ENCODE data around the gene ITPR2. TPM values are rescaled to one million over a fixed set of nuclear protein-coding genes. Genes with fewer than 3 reads are reported as not detected.

ITPR2 gene
- total RNA-seq, 1 donor from 2014 or later: 16.3 TPM

DNA sequence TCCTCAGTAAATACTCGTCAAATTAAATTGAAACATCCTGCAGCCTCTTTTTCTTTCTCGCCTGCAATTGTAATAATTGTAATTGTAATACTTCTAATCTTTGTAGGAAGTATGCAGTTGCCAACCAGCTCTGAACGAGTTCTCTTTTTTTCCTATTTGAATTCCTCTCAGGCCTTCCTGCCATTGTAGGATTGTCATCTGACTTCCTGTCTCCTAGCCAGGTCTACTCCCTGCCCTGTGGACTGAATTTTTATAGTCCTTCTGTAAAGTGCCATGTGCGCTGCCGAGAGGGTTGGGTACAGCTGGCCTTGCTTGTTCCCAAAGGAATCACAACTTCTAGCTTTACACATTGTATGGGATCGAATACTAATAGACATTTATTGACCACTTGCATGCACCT, 454.3 kb downstream of the ITPR2 start:
- TF ChIP-seq, protein P1, sequence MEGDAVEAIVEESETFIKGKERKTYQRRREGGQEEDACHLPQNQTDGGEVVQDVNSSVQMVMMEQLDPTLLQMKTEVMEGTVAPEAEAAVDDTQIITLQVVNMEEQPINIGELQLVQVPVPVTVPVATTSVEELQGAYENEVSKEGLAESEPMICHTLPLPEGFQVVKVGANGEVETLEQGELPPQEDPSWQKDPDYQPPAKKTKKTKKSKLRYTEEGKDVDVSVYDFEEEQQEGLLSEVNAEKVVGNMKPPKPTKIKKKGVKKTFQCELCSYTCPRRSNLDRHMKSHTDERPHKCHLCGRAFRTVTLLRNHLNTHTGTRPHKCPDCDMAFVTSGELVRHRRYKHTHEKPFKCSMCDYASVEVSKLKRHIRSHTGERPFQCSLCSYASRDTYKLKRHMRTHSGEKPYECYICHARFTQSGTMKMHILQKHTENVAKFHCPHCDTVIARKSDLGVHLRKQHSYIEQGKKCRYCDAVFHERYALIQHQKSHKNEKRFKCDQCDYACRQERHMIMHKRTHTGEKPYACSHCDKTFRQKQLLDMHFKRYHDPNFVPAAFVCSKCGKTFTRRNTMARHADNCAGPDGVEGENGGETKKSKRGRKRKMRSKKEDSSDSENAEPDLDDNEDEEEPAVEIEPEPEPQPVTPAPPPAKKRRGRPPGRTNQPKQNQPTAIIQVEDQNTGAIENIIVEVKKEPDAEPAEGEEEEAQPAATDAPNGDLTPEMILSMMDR (IDR thresholded peaks at IDR 0.05; ENCODE audit: insufficient read depth, low read length, poor library complexity, severe bottlenecking): no peak
- DNase-seq (ENCODE audit: low read depth): no peak
- Histone ChIP-seq H3K27me3 (ENCODE audit: control insufficient read depth, insufficient read depth, low read length) (no peaks in the 10 kb centered on the region), H3K36me3 (ENCODE audit: control insufficient read depth, insufficient read depth, low read length) (no peaks in the 10 kb centered on the region), H3K4me3 (ENCODE audit: low read depth, low read length) (no peak overlapping the region)

DNA sequence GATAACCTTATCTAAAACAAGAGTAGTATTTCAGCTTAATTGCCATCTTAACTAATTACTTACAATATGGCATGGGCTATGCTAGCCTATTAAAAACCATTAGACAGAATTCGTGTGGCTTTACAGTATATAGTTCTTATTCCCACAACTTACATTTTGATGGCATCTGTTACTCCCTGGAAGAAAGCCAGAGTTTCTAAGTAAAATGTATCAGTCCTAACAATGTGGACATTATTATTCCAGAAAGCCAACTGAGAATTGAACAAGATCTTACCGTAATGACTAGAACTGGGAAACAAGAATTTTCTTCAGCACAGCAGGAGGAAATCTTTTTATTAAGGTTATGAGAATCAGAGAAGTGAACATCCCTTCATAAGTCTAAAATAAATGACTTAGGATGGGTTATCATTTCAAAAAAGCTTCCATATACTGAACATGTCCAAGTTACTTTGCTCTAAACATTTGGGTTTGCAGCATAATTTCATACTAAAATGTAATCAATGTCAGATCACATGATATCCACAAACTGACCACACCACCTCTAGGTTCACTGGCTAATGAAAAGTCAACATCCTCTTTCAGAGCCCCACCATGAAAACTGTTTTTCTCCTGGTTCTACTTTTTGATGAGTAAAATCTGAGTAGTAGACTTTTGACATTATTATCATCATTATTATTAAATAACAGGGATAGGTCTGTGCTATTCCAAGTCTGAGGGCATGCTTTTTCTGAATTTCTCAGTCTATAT, 457.9 kb downstream of the ITPR2 start:
- no peaks in the 10 kb centered on the region for H3K36me3 ChIP-seq (ENCODE audit: control insufficient read depth, insufficient read depth, low read length)
- DNase-seq (ENCODE audit: low read depth): no peak
- H3K4me3 ChIP-seq (ENCODE audit: low read depth, low read length): no peak overlapping the region
- H3K27me3 ChIP-seq (ENCODE audit: control insufficient read depth, insufficient read depth, low read length): no peaks in the 10 kb centered on the region
- TF ChIP-seq, protein P1 (IDR thresholded peaks at IDR 0.05; ENCODE audit: insufficient read depth, low read length, poor library complexity, severe bottlenecking): no peak

DNA sequence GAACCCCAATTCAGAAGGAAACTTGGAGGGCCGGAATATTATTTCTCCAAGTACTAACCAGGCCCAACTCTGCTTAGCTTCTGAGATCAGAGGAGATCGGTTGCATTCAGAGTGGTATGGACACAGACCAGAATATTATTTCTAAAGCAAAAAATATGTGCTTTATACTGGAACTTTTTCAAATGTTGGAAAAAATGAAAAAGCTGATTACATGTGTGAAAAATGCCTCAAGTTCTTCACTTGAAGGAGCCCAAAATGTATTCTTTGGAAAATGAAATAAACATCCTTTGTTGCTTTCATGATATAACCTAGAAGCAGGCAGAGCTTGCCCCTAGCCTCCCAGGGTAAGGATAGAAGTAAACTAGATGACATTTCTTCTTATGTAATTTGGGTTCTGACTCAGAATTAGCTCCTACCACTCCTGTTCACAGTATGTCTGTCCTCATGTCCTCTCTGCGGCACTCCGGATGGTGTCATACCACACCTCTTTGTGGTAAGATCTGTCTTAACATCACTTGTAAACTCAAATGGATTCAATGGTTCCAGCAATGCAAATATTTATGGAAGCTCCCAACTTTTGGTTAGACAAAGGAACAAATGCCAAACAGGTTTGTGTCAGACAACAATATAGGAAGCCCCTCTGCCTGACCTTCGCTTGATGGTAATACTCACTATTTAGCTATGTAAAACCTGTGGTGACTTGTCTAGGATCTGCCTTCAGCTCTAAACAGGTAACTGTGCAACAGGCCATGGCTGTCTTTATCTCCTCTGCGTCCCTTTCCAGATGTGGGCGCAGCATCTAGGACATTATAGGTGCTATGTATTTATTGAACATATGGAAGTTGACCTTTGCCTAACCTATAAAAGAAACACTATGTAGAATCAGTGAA, 459.1 kb downstream of the ITPR2 start:
- Histone ChIP-seq H3K36me3 (ENCODE audit: control insufficient read depth, insufficient read depth, low read length) (no peaks in the 10 kb centered on the region), H3K4me3 (ENCODE audit: low read depth, low read length) (no peak overlapping the region), H3K27me3 (ENCODE audit: control insufficient read depth, insufficient read depth, low read length) (no peaks in the 10 kb centered on the region)
- TF ChIP-seq, protein P1 (IDR thresholded peaks at IDR 0.05; ENCODE audit: insufficient read depth, low read length, poor library complexity, severe bottlenecking): no peak
- DNase-seq (ENCODE audit: low read depth): no peak

DNA sequence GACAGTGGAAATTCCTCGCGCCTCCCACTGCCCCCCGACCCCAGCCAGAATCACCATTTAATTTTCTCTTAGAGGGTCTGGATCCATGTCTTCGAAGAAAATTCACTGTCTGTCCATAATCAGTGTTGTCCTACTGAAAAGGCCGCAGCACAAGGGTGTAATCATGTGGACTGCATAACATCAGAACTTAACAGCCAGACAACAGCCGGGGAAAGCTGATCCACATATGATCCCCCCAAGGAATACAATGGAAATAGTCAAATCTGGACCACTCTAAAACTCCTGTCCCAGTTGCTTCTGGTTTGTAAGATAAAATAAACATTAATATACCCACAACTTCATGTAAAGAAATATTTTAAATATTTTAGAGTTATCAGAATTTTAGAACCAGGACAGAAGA, 460.1 kb downstream of the ITPR2 start:
- no peaks in the 10 kb centered on the region for H3K36me3 ChIP-seq (ENCODE audit: control insufficient read depth, insufficient read depth, low read length)
- TF ChIP-seq, protein P1 (IDR thresholded peaks at IDR 0.05; ENCODE audit: insufficient read depth, low read length, poor library complexity, severe bottlenecking): no peak
- H3K4me3 ChIP-seq (ENCODE audit: low read depth, low read length): no peak overlapping the region
- DNase-seq (ENCODE audit: low read depth): no peak
- no peaks in the 10 kb centered on the region for H3K27me3 ChIP-seq (ENCODE audit: control insufficient read depth, insufficient read depth, low read length)

DNA sequence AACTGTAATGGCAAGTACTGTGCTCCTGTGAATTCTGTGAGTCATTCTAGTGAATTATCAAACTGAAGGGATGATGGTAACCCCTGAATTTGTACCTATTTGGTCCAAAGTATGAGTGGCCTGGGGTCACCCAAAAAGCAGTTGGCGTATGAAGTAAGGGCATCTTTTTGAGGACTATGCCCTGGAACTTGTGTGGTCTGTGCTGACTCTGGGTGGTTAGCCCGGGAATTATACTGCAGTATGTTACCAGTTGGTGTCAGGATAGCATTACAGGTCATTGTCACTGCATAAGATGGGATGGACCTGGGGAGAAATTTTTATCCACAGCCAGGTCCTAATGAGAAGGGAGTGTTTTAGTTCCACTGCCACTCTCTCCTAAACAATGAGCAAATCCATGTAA, 462.9 kb downstream of the ITPR2 start:
- H3K27me3 ChIP-seq (ENCODE audit: control insufficient read depth, insufficient read depth, low read length): no peaks in the 10 kb centered on the region
- TF ChIP-seq, protein P1 (IDR thresholded peaks at IDR 0.05; ENCODE audit: insufficient read depth, low read length, poor library complexity, severe bottlenecking): no peak
- no peak for DNase-seq (ENCODE audit: low read depth)
- H3K36me3 ChIP-seq (ENCODE audit: control insufficient read depth, insufficient read depth, low read length): no peaks in the 10 kb centered on the region
- H3K4me3 ChIP-seq (ENCODE audit: low read depth, low read length): no peak overlapping the region

All from kidney epithelial cell (primary cell).